ENCODE data around the gene BCAS3.
A peak's percentile ranks its signal among the peaks of the same experiment; 100 is the strongest.

The BCAS3 gene

GRCh38 chr17:61414936-61415251, 737.2 kb downstream of the BCAS3 start:
- Histone ChIP-seq H4K5ac (ENCODE audit: low read length) (no peak overlapping the region), H3K4me1 (ENCODE audit: control insufficient read depth, low read depth, low read length) (peaks cover 8% of the 10 kb centered on the region), H2BK120ac (ENCODE audit: low read depth, low read length) (no peak overlapping the region), H2BK15ac (replicated peaks; ENCODE audit: low read depth) (no peak overlapping the region), H3K36me3 (ENCODE audit: control insufficient read depth, insufficient read depth, low read length) (no peaks in the 10 kb centered on the region), H3K56ac (ENCODE audit: low read length) (no peak overlapping the region), H4K8ac (ENCODE audit: low read depth, low read length) (no peak overlapping the region), H3K9ac (ENCODE audit: low read length) (no peak overlapping the region), H3K18ac (ENCODE audit: low read length) (no peak overlapping the region), H3K4ac (ENCODE audit: low read depth, low read length) (no peak overlapping the region), H2AK5ac (ENCODE audit: low read length) (no peak overlapping the region), H3K79me2 (ENCODE audit: control insufficient read depth, insufficient read depth, low read length) (no peaks in the 10 kb centered on the region), H2BK5ac (ENCODE audit: low read length) (no peak overlapping the region), H3K79me1 (ENCODE audit: low read length) (no peaks in the 10 kb centered on the region), H3K4me2 (ENCODE audit: low read length) (no peak overlapping the region), H3K27ac (ENCODE audit: low read depth, low read length) (no peak overlapping the region), H3K27me3 (ENCODE audit: insufficient read depth, low read length, poor library complexity) (peaks cover 7% of the 10 kb centered on the region), H3K4me3 (ENCODE audit: low read length) (no peak overlapping the region), H3K23ac (ENCODE audit: low read length) (no peak overlapping the region)
- DNase-seq: no peak
- no CpG with 5 or more reads among the region's 5 CpGs for WGBS (ENCODE audit: extremely low coverage, insufficient coverage, low lambda C conversion rate)

- DNase-seq: no peak
- Histone ChIP-seq H3K4me2 (ENCODE audit: low read length) (no peak overlapping the region), H3K4ac (ENCODE audit: low read depth, low read length) (no peak overlapping the region), H3K27ac (ENCODE audit: low read depth, low read length) (no peak overlapping the region), H3K79me1 (ENCODE audit: low read length) (no peaks in the 10 kb centered on the region), H2BK5ac (ENCODE audit: low read length) (no peak overlapping the region), H2BK120ac (ENCODE audit: low read depth, low read length) (no peak overlapping the region), H3K18ac (ENCODE audit: low read length) (no peak overlapping the region), H3K56ac (ENCODE audit: low read length) (peak overlapping the region; percentile 18), H3K79me2 (ENCODE audit: control insufficient read depth, insufficient read depth, low read length) (no peaks in the 10 kb centered on the region), H4K5ac (ENCODE audit: low read length) (no peak overlapping the region), H3K4me1 (ENCODE audit: control insufficient read depth, low read depth, low read length) (peaks cover 8% of the 10 kb centered on the region), H2BK15ac (replicated peaks; ENCODE audit: low read depth) (no peak overlapping the region), H3K4me3 (ENCODE audit: low read length) (no peak overlapping the region), H3K27me3 (ENCODE audit: insufficient read depth, low read length, poor library complexity) (peaks cover under 1% of the 10 kb centered on the region), H3K36me3 (ENCODE audit: control insufficient read depth, insufficient read depth, low read length) (no peaks in the 10 kb centered on the region), H3K9ac (ENCODE audit: low read length) (no peak overlapping the region), H3K23ac (ENCODE audit: low read length) (no peak overlapping the region), H4K8ac (ENCODE audit: low read depth, low read length) (no peak overlapping the region), H2AK5ac (ENCODE audit: low read length) (no peak overlapping the region)
- WGBS (ENCODE audit: extremely low coverage, insufficient coverage, low lambda C conversion rate): no CpG with 5 or more reads among the region's 6 CpGs
Measured at GRCh38 chr17:61415374-61416210, 737.9 kb downstream of the BCAS3 start.

- Histone ChIP-seq H3K4me3 (ENCODE audit: low read length) (no peak overlapping the region), H3K79me2 (ENCODE audit: control insufficient read depth, insufficient read depth, low read length) (no peaks in the 10 kb centered on the region), H3K27ac (ENCODE audit: low read depth, low read length) (no peak overlapping the region), H3K56ac (ENCODE audit: low read length) (peak overlapping the region; percentile 28), H2BK5ac (ENCODE audit: low read length) (no peak overlapping the region), H2BK120ac (ENCODE audit: low read depth, low read length) (no peak overlapping the region), H3K4me2 (ENCODE audit: low read length) (no peak overlapping the region), H2BK15ac (replicated peaks; ENCODE audit: low read depth) (no peak overlapping the region), H3K4ac (ENCODE audit: low read depth, low read length) (no peak overlapping the region), H4K8ac (ENCODE audit: low read depth, low read length) (no peak overlapping the region), H3K27me3 (ENCODE audit: insufficient read depth, low read length, poor library complexity) (no peaks in the 10 kb centered on the region), H3K18ac (ENCODE audit: low read length) (no peak overlapping the region), H3K4me1 (ENCODE audit: control insufficient read depth, low read depth, low read length) (peaks cover 8% of the 10 kb centered on the region), H4K5ac (ENCODE audit: low read length) (no peak overlapping the region), H3K23ac (ENCODE audit: low read length) (no peak overlapping the region), H2AK5ac (ENCODE audit: low read length) (no peak overlapping the region), H3K9ac (ENCODE audit: low read length) (peak overlapping the region; percentile 57), H3K79me1 (ENCODE audit: low read length) (no peaks in the 10 kb centered on the region), H3K36me3 (ENCODE audit: control insufficient read depth, insufficient read depth, low read length) (no peaks in the 10 kb centered on the region)
- no peak for DNase-seq
- no CpG with 5 or more reads among the region's 6 CpGs for WGBS (ENCODE audit: extremely low coverage, insufficient coverage, low lambda C conversion rate)
Measured at GRCh38 chr17:61416211-61416539, 738.5 kb downstream of the BCAS3 start.

- DNase-seq: peak; percentile 95
- H3K27me3 ChIP-seq (ENCODE audit: insufficient read depth, low read length, poor library complexity): no peaks in the 10 kb centered on the region
Measured at GRCh38 chr17:61416540-61417363, 739.1 kb downstream of the BCAS3 start.

GRCh38 chr17:61418449-61418848, 740.8 kb downstream of the BCAS3 start:
- Histone ChIP-seq H3K4ac (ENCODE audit: low read depth, low read length) (no peak overlapping the region), H4K5ac (ENCODE audit: low read length) (no peak overlapping the region), H3K79me1 (ENCODE audit: low read length) (no peaks in the 10 kb centered on the region), H2BK5ac (ENCODE audit: low read length) (no peak overlapping the region), H3K18ac (ENCODE audit: low read length) (no peak overlapping the region), H2BK15ac (replicated peaks; ENCODE audit: low read depth) (no peak overlapping the region), H3K56ac (ENCODE audit: low read length) (no peak overlapping the region), H4K8ac (ENCODE audit: low read depth, low read length) (no peak overlapping the region), H3K27me3 (ENCODE audit: insufficient read depth, low read length, poor library complexity) (no peaks in the 10 kb centered on the region), H2BK120ac (ENCODE audit: low read depth, low read length) (no peak overlapping the region), H3K4me3 (ENCODE audit: low read length) (no peak overlapping the region), H3K23ac (ENCODE audit: low read length) (no peak overlapping the region), H3K79me2 (ENCODE audit: control insufficient read depth, insufficient read depth, low read length) (no peaks in the 10 kb centered on the region), H3K4me1 (ENCODE audit: control insufficient read depth, low read depth, low read length) (peaks cover 5% of the 10 kb centered on the region), H3K4me2 (ENCODE audit: low read length) (no peak overlapping the region), H3K9ac (ENCODE audit: low read length) (no peak overlapping the region), H3K36me3 (ENCODE audit: control insufficient read depth, insufficient read depth, low read length) (no peaks in the 10 kb centered on the region), H2AK5ac (ENCODE audit: low read length) (no peak overlapping the region), H3K27ac (ENCODE audit: low read depth, low read length) (no peak overlapping the region)
- DNase-seq: no peak
- WGBS (ENCODE audit: extremely low coverage, insufficient coverage, low lambda C conversion rate): no CpG with 5 or more reads among the region's 2 CpGs

More at GRCh38 chr17:61416540-61417363, 739.1 kb downstream of the BCAS3 start:
- H3K36me3 ChIP-seq (ENCODE audit: control insufficient read depth, insufficient read depth, low read length): no peaks in the 10 kb centered on the region
- no CpG with 5 or more reads among the region's 43 CpGs for WGBS (ENCODE audit: extremely low coverage, insufficient coverage, low lambda C conversion rate)
- H3K56ac ChIP-seq (ENCODE audit: low read length): peak overlapping the region; percentile 78
- H3K18ac ChIP-seq (ENCODE audit: low read length): no peak overlapping the region
- peaks cover 8% of the 10 kb centered on the region for H3K4me1 ChIP-seq (ENCODE audit: control insufficient read depth, low read depth, low read length)
- no peak overlapping the region for H2BK120ac ChIP-seq (ENCODE audit: low read depth, low read length)
- no peak overlapping the region for H4K5ac ChIP-seq (ENCODE audit: low read length)
- no peak overlapping the region for H3K27ac ChIP-seq (ENCODE audit: low read depth, low read length)
- H3K23ac ChIP-seq (ENCODE audit: low read length): no peak overlapping the region
- H3K79me2 ChIP-seq (ENCODE audit: control insufficient read depth, insufficient read depth, low read length): no peaks in the 10 kb centered on the region
- no peaks in the 10 kb centered on the region for H3K79me1 ChIP-seq (ENCODE audit: low read length)
- H3K9ac ChIP-seq (ENCODE audit: low read length): peak overlapping the region; percentile 57
- no peak overlapping the region for H2AK5ac ChIP-seq (ENCODE audit: low read length)
- no peak overlapping the region for H4K8ac ChIP-seq (ENCODE audit: low read depth, low read length)
- no peak overlapping the region for H3K4me3 ChIP-seq (ENCODE audit: low read length)
- H3K4me2 ChIP-seq (ENCODE audit: low read length): peak overlapping the region; percentile 46
- no peak overlapping the region for H2BK15ac ChIP-seq (replicated peaks; ENCODE audit: low read depth)
- no peak overlapping the region for H2BK5ac ChIP-seq (ENCODE audit: low read length)
- H3K4ac ChIP-seq (ENCODE audit: low read depth, low read length): no peak overlapping the region

Measured in mesendoderm (in vitro differentiated cells).